Stimulated activated CD8-positive, alpha-beta memory T cell treated with anti-CD3 and anti-CD28 coated beads, Interleukin-15, amount 100 ng/mL, for 24 hours (primary cell): ENCODE results near the gene FOXP4.

Experiments
- DNase-seq: peaks from one replicate; pipeline ENCODE4 v3.0.0-alpha.2; 2020; ENCODE audit warnings: low read depth

FOXP4 gene

DNA sequence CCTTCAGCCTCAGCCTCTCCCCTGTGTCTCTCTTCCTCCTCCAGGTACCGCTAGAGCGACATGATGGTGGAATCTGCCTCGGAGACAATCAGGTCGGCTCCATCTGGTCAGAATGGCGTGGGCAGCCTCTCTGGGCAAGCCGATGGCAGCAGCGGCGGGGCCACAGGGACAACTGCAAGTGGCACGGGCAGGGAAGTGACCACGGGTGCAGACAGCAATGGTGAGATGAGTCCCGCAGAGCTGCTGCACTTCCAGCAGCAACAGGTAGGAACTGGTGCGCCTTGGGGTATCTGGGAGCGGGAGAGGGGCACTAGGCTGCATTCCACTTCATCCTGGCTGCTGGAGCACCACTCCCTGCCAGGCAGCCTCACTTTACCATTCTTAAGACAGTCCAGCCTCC lies 19.5 kb downstream of the FOXP4 start:
- no peak for DNase-seq

GRCh38 chr6:41566961-41567360 lies 20.8 kb downstream of the FOXP4 start:
- no peak for DNase-seq

DNA sequence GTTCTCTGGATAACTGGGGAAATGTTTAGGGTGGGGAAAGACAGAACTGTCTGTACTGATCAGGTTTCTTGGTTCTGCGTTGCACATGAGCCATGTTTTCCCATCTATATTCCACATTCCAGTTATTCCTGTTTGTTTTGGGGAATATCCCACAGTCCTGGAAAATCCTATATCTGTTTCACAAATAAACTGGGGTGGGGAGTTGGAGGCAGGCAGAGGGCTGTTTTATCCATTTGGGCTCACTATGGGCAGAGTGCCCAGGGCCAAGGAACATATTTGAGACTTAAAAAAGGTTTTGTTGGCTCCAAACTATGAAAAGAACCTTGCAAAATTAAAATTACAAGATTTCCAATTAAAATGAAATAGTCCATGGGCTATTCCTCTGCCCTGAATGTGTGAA lies 21.5 kb downstream of the FOXP4 start:
- DNase-seq: no peak

DNA sequence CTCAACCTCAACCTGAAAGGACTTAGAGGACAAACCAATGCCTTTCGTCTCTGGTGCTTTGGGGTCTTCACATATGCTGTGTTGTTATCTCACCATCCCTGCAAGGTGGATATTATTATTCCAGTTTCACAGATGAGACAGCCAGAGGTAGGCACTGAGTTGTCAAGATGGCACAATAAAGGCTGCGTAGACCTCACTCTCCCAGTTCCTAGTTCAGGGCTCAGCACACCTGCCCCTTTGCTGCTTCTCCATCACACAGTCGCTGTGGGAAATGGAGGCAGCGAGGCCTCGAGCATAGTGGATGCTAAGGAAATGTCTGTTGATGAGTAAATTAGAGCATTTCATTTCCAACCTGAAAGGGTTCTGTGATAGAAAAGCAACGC lies 22.0 kb downstream of the FOXP4 start:
- DNase-seq: no peak

- no peak for DNase-seq
Measured at GRCh38 chr6:41568585-41569384, 22.6 kb downstream of the FOXP4 start.

DNA sequence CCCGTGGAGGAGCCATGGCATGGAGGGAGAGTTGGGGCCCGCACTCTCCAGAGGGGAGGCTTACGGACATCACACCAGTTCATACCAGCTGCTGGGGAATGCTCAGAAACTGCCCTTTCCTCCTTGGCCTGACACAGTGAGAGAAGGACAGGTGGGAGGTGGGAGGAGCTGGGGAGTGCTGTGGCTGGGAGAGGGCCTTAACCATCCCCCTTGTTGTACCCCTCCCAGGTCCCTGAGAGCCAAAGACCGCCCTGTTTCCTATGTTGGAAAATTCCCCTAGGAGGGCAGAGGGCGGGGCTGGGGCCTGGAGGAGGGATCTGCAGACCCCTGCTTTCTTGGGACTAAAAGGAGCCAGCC lies 24.1 kb downstream of the FOXP4 start:
- no peak for DNase-seq

DNA sequence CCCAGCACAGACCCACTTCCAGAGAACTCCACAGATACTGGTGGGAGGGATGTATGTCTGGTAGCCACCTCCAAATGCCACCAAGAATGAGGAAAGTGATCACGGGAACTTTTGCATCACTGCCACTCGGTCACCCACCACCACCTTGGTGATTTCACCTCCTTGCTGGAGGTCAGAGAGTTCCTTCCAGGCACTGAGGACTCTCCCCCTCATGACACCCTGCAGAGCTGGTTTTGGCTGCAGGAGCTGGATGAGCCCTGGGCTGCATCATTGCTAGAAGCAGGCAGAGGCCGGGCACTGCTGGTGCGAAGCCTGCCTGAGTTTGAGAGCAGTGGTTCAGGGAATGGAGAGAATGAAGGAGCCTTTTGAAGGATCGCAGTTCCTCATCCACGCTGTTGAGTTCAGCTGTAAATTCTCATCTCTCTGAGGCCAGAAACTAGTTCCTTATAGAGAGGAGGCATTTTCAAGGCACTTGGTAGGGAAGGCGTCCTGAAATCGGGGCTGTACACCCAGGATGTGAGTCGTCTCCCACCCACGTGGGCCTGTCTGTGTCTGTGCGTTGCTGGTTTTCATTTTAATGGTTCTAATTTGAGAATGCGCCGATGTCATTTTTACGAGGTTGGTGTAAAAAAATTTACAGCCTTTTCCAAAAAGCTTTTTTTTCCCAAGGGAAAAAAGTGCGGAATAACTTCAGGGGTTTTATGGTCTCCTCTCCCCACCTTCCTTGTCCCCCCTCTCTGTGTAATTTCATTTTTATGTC lies 25.0 kb downstream of the FOXP4 start:
- no peak for DNase-seq

DNA sequence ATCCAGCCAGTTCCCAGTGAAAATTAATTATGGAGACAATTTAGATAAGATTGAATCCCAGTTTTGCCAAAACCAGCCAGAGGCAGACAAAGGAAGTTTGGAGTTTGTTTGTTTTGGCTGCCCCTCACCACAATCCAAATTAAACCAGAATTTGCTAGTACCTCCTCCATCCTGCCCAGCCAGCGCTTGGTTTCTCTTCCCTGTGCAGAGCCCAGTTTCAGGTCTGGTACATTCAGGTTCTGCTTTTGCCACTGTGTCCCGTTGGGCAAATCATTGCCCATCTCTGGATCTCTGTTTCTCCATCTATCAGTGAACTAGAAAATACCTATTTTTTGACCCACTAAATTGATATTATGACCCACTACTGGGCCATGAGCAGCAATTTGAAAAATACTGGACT lies 26.4 kb downstream of the FOXP4 start:
- no peak for DNase-seq

- DNase-seq: no peak
Measured at GRCh38 chr6:41573276-41573675, 27.1 kb downstream of the FOXP4 start.

- no peak for DNase-seq
Measured at GRCh38 chr6:41573985-41574384, 27.8 kb downstream of the FOXP4 start.

DNA sequence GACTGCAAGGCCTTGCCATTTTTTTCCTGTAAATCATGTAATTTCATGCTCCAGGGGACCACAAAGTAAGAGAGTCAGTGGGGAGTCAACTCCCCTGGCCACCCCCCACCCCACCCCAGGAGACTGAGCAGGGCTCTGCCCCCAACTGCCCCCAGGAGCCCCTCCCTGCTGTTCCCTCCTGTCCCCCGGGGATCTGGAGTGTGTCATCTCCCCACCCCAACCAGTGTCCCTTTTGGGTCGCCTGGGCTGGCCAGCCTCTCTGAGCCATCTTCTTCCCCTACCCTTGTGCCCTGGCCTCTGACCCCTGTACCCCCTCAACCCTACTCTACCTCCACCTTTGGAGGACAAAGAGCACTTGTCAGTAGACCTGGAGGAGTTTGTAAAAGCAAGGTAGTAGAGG lies 29.4 kb downstream of the FOXP4 start:
- DNase-seq: no peak

DNA sequence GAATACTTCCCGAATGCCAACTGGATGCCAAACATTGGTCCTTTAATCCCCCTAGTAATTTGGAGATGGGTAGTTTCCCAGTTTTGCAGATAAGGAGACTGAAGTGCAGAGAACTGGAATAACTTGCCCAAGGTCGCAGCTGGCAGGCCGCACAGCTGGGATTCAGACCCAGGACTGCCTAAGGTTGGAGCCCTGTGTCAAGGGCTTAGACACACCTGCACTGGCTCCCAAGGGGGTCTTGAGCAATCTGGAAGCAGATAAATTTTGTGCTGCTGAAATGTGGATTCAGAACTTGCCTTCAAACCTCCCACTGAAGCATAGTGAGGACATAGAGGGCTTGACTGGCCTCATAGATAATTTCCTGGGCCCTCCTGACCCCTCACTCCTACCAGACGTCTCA lies 30.5 kb downstream of the FOXP4 start:
- no peak for DNase-seq

- no peak for DNase-seq
Measured at GRCh38 chr6:41577356-41578216, 31.4 kb downstream of the FOXP4 start.

GRCh38 chr6:41578217-41579087 lies 32.3 kb downstream of the FOXP4 start:
- no peak for DNase-seq

DNA sequence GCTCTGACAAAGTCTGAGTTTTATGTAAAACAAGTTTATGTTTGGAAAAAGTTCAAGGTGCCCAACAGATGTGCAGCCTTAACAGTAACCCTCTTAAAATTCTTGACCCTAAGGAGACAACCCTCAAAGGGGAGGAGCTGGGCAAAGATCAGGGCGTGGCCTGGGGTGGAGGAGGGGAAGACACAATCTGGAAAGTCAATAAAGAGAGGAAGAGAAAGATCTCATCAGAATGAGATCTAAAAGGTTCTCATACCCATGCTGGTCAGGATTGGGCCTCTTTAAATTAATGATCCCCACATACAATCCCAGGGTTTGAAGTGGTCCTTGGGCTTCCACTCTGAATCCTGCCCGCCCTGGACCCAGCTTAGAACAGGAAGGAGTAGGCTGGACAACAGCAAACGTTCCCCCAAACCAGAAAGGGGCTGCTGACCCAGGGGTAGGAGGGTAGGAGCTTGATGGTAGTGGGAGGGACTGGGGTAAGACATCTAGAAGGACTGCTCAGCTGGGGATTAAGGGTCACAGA lies 33.0 kb downstream of the FOXP4 start:
- DNase-seq: no peak

DNA sequence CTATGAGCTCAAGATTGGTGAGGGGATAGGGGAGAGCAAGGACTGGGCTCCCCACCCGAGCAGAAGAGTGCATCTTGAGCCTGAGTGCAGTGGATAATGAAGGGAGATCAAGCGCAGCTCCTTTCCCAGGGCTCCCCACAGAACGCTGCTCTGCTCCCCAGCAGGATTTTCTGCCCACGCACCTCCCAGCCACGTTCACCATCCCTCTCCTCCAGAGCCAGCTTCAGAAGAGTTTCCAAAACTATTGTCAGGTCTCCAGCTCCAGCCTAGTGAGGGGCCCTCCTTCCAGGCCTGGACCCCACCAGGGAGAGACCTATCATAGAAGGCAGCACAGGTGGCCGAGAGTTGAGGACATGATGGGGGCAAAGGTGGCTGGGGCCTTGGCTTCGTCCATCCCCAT lies 34.5 kb downstream of the FOXP4 start:
- DNase-seq: no peak

DNA sequence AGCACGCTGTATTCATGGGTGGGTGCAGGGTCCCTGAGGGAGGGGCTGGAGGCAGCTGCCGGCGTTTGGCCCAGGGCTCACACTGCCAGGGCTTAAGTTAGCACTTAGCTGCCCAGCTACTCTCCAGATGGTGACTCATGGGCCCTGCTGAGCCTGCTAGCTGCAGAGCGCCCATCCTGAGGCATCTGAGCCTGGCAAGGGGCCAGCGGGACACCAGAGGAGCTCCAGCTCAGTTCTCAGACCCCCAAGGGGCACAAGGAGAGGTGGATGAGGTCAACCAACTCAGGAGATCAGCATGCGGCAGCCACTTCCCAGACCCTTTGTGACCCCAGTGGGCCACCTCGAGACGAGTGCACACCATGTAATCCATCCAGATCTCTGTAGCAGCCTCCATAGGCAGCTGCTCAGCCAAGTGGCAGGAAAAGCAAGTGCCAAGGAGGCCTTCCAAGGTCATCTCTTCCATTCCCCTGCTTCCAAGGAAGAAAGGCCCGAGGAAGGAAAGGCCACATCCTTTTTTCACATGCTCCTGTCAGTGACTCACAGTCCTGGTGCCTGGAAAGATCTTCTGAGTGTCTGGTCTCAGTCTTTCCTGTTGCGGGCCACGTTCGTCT lies 35.3 kb downstream of the FOXP4 start:
- DNase-seq: no peak

- DNase-seq: no peak
Measured at GRCh38 chr6:41582540-41582939, 36.4 kb downstream of the FOXP4 start.

DNA sequence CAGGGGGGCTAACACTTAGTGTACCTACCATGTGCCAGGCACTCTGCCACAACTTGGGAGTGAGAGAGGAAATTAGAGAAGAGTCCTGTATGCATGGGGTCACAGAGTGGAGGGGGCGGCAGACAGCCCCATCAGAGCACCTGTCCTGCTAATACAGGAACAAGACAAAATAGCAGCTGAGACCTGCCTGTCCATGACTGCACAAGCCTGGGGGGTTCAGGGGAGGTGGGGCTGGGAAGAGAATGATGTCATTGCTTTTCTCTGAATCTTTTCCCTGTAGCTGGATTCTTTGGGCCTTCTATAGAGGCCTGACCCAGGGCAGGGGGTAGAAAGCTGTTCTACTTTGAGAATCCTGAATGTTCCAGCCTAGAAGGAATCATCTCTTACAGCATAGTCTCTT lies 37.4 kb downstream of the FOXP4 start:
- no peak for DNase-seq

DNA sequence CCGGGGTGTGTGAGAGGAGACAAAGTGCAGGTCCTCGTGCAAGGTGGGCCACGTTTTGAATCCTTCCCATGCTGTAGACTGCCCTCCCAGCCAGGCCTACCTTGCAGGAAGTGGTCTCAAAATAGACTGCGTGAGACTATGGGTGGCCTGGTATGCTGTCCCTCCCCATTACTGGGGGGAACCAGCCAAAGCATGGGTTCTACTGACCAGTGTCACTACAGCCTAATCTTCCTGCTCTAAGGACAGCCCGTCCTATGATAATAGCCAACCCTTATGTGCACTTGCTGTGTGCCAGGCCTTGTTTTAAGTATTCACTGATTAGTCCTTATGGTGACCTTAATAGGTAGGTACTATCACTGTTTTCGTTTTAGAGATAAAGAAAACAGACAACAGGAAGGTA lies 38.0 kb downstream of the FOXP4 start:
- no peak for DNase-seq

- no peak for DNase-seq
Measured at GRCh38 chr6:41584668-41585205, 38.6 kb downstream of the FOXP4 start.
